Stimulated activated CD4-positive, alpha-beta T cell treated with anti-CD3 and anti-CD28 coated beads, Interleukin-4, amount 100 ng/mL, for 24 hours (primary cell): Measurements from ENCODE around the gene EBF3.

Experiments
- DNase-seq: peaks from one replicate; pipeline ENCODE4 v3.0.0-alpha.2; 2020

EBF3 gene

GRCh38 chr10:129786216-129786615, 177.9 kb downstream of the EBF3 start:
- no peak for DNase-seq

GRCh38 chr10:129785536-129785981, 178.5 kb downstream of the EBF3 start:
- no peak for DNase-seq
